Thyroid gland (tissue), 4 donors: ENCODE results near the gene GMPR.

Experiments
- POLR2A ChIP-seq, 2 donors: fragments of 450-650 bp; IDR thresholded peaks; one replicate each; pipeline ENCODE4 v1.6.1; 2017; ENCODE audit warnings: antibody characterized with exemption in 2 of 2, mild to moderate bottlenecking in 2 of 2, moderate library complexity in 1 of 2
- TF ChIP-seq, protein P1 (sequence below), 6 experiments: fragments of 200-600 bp in 3 of 6; fragments of 450-650 bp in 3 of 6; sonication (generic) in 3 of 6; IDR thresholded peaks; one replicate each; pipeline ENCODE4 v1.5.1; 2016 to 2019; ENCODE audit warnings: antibody characterized with exemption in 6 of 6, mild to moderate bottlenecking in 2 of 6, inconsistent platforms in 1 of 6, moderate library complexity in 1 of 6

DNA sequence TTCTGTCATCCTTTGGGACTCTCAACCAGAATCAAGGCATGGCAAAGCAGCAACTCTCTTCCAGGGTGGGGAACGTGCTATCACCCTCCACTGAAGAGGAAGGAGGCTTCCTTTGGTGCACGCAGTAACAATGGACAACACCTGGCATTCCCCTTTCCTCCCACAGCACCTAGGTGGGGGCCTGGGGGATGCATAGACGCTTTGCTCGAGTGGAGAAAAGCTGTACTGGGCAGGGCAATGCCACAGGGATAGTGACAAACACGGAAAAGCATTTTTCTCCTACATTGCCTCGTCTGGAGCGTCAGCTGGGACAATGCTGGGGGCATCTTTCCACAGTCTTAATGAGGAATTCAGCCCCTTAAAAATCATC lies 82.9 kb downstream of the GMPR start:
- TF ChIP-seq, protein P1, sequence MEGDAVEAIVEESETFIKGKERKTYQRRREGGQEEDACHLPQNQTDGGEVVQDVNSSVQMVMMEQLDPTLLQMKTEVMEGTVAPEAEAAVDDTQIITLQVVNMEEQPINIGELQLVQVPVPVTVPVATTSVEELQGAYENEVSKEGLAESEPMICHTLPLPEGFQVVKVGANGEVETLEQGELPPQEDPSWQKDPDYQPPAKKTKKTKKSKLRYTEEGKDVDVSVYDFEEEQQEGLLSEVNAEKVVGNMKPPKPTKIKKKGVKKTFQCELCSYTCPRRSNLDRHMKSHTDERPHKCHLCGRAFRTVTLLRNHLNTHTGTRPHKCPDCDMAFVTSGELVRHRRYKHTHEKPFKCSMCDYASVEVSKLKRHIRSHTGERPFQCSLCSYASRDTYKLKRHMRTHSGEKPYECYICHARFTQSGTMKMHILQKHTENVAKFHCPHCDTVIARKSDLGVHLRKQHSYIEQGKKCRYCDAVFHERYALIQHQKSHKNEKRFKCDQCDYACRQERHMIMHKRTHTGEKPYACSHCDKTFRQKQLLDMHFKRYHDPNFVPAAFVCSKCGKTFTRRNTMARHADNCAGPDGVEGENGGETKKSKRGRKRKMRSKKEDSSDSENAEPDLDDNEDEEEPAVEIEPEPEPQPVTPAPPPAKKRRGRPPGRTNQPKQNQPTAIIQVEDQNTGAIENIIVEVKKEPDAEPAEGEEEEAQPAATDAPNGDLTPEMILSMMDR (IDR thresholded peaks at IDR 0.05): no peak
- no peak for TF ChIP-seq POLR2A (IDR thresholded peaks at IDR 0.05)
